RWPE1 (cell line): ENCODE measurements around the gene ATP1A1.

Source experiments
- CTCF ChIA-PET: fragments of 350-600 bp; sonication (Branson Sonifier 250); formaldehyde crosslinking; extraction: SDS; loops from one replicate; lab custom pipeline; 2021; lab: Yijun Ruan, JAX
- POLR2A ChIA-PET: fragments of 400-600 bp; formaldehyde crosslinking; extraction: SDS; loops from one replicate; lab custom pipeline; 2020; ENCODE audit warnings: antibody characterized with exemption; ENCODE audit not compliant: low non-redundant PET; lab: Yijun Ruan, JAX
- DNase-seq: peaks from one replicate; pipeline ENCODE4 v3.0.0; 2012; ENCODE audit warnings: low spot score
- H3K27ac ChIP-seq: fragments of 450-650 bp; 2 replicates; pipeline ENCODE4 v1.5.1; 2017
- CTCF ChIP-seq: fragments of 450-650 bp; conservative IDR thresholded peaks from 2 replicates; pipeline ENCODE4 v1.5.1; 2017; ENCODE audit warnings: low read depth, mild to moderate bottlenecking

The ATP1A1 gene

GRCh38 chr1:116347696-116348095, 25.3 kb upstream of the ATP1A1 start:
- POLR2A ChIA-PET = no interaction called here
- H3K27ac ChIP-seq = no peak overlapping the region
- CTCF ChIA-PET = no interaction called here
- no peak for TF ChIP-seq CTCF
- no peak for DNase-seq

- no peak for DNase-seq
- ChIA-PET POLR2A (no interaction called here), CTCF (no interaction called here)
- no peak overlapping the region for H3K27ac ChIP-seq
- TF ChIP-seq CTCF = no peak
These were observed 22.9 kb upstream of the ATP1A1 start for GRCh38 chr1:116350097-116350645.

- CTCF ChIA-PET = no interaction called here
- DNase-seq = no peak
- TF ChIP-seq CTCF = no peak
- H3K27ac ChIP-seq = no peak overlapping the region
- POLR2A ChIA-PET = no interaction called here
These were observed 21.1 kb upstream of the ATP1A1 start for GRCh38 chr1:116351914-116352313.

- TF ChIP-seq CTCF = no peak
- no peak for DNase-seq
- CTCF ChIA-PET = no interaction called here
- H3K27ac ChIP-seq = no peak overlapping the region
- POLR2A ChIA-PET = no interaction called here
These were observed 20.7 kb upstream of the ATP1A1 start for GRCh38 chr1:116352349-116352813.

- ChIA-PET POLR2A (no interaction called here), CTCF (no interaction called here)
- no peak for DNase-seq
- no peak overlapping the region for H3K27ac ChIP-seq
- TF ChIP-seq CTCF = no peak
These were observed 19.9 kb upstream of the ATP1A1 start for GRCh38 chr1:116353155-116353554.

- ChIA-PET POLR2A (no interaction called here), CTCF (interaction anchor here (0.9 kb wide), 1 partner anchor 129 kb away, joined by 3 read pairs; no protein-coding TSS in a partner anchor)
- TF ChIP-seq CTCF = no peak
- H3K27ac ChIP-seq = no peak overlapping the region
- no peak for DNase-seq
These were observed 17.0 kb upstream of the ATP1A1 start for GRCh38 chr1:116356067-116356466.
